ENCODE data around the gene ATP8A2.

DNA sequence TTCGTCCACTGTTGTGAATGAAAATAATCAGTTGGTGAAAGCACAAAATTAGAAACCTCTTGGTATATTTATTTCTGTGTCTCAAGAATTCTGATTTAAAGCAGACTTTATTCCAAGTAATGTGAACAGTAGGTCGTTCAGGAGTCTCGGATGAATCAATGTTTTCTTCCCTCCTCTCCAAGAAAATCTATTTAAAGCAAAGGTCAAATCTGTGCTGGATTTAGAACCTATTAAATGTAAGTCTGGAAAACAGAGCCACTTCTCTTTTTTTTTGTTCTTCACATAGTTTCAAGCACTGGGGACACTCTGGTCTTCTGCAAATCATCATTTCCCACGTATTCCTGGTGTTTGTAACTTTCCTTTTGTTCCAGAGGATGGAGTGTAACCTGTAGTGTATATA, 312.7 kb downstream of the ATP8A2 start:
- no peak for TF ChIP-seq CTCF (IDR thresholded peaks at IDR 0.05)
- no peak for TF ChIP-seq EZH2 (IDR thresholded peaks at IDR 0.05)
- no peak for TF ChIP-seq EZH2phosphoT487 (IDR thresholded peaks at IDR 0.05)

Measured in neural progenitor cell (in vitro differentiated cells).